Stimulated activated CD4-positive, alpha-beta T cell treated with anti-CD3 and anti-CD28 coated beads, Interleukin-12 subunit alpha, Interleukin-12 subunit beta, amount 100 ng/mL, for 24 hours (primary cell): Measurements from ENCODE around the gene ASIC2.

Source experiments
- DNase-seq, 2 experiments: peaks; one replicate each; pipeline ENCODE4 v3.0.0-alpha.2; 2020; ENCODE audit warnings: low read depth in 2 of 2

The ASIC2 gene

GRCh38 chr17:33292981-33293867, at the start of gene ASIC2:
Gene ASIC2, minus strand, starts transcription at chr17:33293295.
- no peak for DNase-seq

GRCh38 chr17:33342025-33342424, 48.9 kb upstream of the ASIC2 start:
- DNase-seq = no peak

- DNase-seq = no peak
These were observed 45.1 kb upstream of the ASIC2 start for GRCh38 chr17:33338242-33338641.

GRCh38 chr17:33335491-33336173, 42.5 kb upstream of the ASIC2 start:
- DNase-seq = no peak

GRCh38 chr17:33334703-33335102, 41.6 kb upstream of the ASIC2 start:
- no peak for DNase-seq

- DNase-seq = no peak
These were observed 37.8 kb upstream of the ASIC2 start for GRCh38 chr17:33330877-33331276.

- no peak for DNase-seq
These were observed 35.0 kb upstream of the ASIC2 start for GRCh38 chr17:33328129-33328528.

GRCh38 chr17:33324736-33325135, 31.6 kb upstream of the ASIC2 start:
- no peak for DNase-seq

- DNase-seq = no peak
These were observed 29.0 kb upstream of the ASIC2 start for GRCh38 chr17:33322063-33322462.

GRCh38 chr17:33318241-33318640, 25.1 kb upstream of the ASIC2 start:
- DNase-seq = no peak

GRCh38 chr17:33316746-33317145, 23.7 kb upstream of the ASIC2 start:
- no peak for DNase-seq

GRCh38 chr17:33310296-33310695, 17.2 kb upstream of the ASIC2 start:
- no peak for DNase-seq

GRCh38 chr17:33303254-33303653, 10.2 kb upstream of the ASIC2 start:
- no peak for DNase-seq

GRCh38 chr17:33302394-33302793, 9.3 kb upstream of the ASIC2 start:
- DNase-seq = no peak

- no peak for DNase-seq
These were observed 7.1 kb upstream of the ASIC2 start for GRCh38 chr17:33300241-33300640.

GRCh38 chr17:33299115-33299514, 6.0 kb upstream of the ASIC2 start:
- no peak for DNase-seq

GRCh38 chr17:33297643-33298042, 4.5 kb upstream of the ASIC2 start:
- no peak for DNase-seq

GRCh38 chr17:33294994-33295393, 1.9 kb upstream of the ASIC2 start:
- DNase-seq = no peak

GRCh38 chr17:33292201-33292980, 704 bp downstream of the ASIC2 start:
- DNase-seq = no peak

- no peak for DNase-seq
These were observed 1.6 kb downstream of the ASIC2 start for GRCh38 chr17:33291248-33292200.

GRCh38 chr17:33290253-33290652, 2.8 kb downstream of the ASIC2 start:
- DNase-seq = no peak
